ENCODE measurements around the gene C5orf52.
"Not testable (repeated sequence)": the region's sequence is repeated elsewhere in the genome, so short reads cannot be mapped to it uniquely, and the experiment has no call there.

Gene C5orf52

GRCh38 chr5:157679801-157680200 lies 8.5 kb downstream of the C5orf52 start:
- DNase-seq: no peak

GRCh38 chr5:157680239-157680638 lies 8.9 kb downstream of the C5orf52 start:
- no peak for DNase-seq

GRCh38 chr5:157681048-157681447 lies 9.7 kb downstream of the C5orf52 start:
- no peak for DNase-seq

- no peak for DNase-seq
These were observed 10.9 kb downstream of the C5orf52 start for GRCh38 chr5:157682257-157682656.

- not testable (repeated sequence) for DNase-seq
These were observed 15.2 kb downstream of the C5orf52 start for GRCh38 chr5:157686276-157687197.

- DNase-seq: no peak
These were observed 15.8 kb downstream of the C5orf52 start for GRCh38 chr5:157687198-157687554.

- DNase-seq: no peak
These were observed 18.8 kb downstream of the C5orf52 start for GRCh38 chr5:157689942-157690689.

GRCh38 chr5:157690690-157691433 lies 19.5 kb downstream of the C5orf52 start:
- DNase-seq: no peak

- DNase-seq: not testable (repeated sequence)
These were observed 22.5 kb downstream of the C5orf52 start for GRCh38 chr5:157693816-157694215.

- DNase-seq: not testable (repeated sequence)
These were observed 24.8 kb downstream of the C5orf52 start for GRCh38 chr5:157696154-157696553.

GRCh38 chr5:157698674-157699073 lies 27.3 kb downstream of the C5orf52 start:
- peak in 1 of 2 experiments; percentile 3 for DNase-seq

GRCh38 chr5:157703736-157704135 lies 32.4 kb downstream of the C5orf52 start:
- DNase-seq: no peak

GRCh38 chr5:157708866-157709265 lies 37.5 kb downstream of the C5orf52 start:
- DNase-seq: no peak

- no peak for DNase-seq
These were observed 38.0 kb downstream of the C5orf52 start for GRCh38 chr5:157709346-157709745.

GRCh38 chr5:157710431-157710830 lies 39.1 kb downstream of the C5orf52 start:
- DNase-seq: no peak

GRCh38 chr5:157710882-157711281 lies 39.5 kb downstream of the C5orf52 start:
- no peak for DNase-seq

- DNase-seq: no peak
These were observed 42.7 kb downstream of the C5orf52 start for GRCh38 chr5:157713830-157714595.

- DNase-seq: no peak
These were observed 43.2 kb downstream of the C5orf52 start for GRCh38 chr5:157714596-157714864.

- peak; percentile 11 to 61 for DNase-seq
These were observed 47.2 kb downstream of the C5orf52 start for GRCh38 chr5:157718519-157718918.

GRCh38 chr5:157719245-157719644 lies 47.9 kb downstream of the C5orf52 start:
- DNase-seq: peak in 1 of 2 experiments; percentile 14

GRCh38 chr5:157721159-157721558 lies 49.8 kb downstream of the C5orf52 start:
- peak; percentile 2 to 16 for DNase-seq

GRCh38 chr5:157722895-157723294 lies 51.6 kb downstream of the C5orf52 start:
- not testable (repeated sequence) for DNase-seq

GRCh38 chr5:157726607-157727006 lies 55.3 kb downstream of the C5orf52 start:
- DNase-seq: not testable (repeated sequence)
